Measurements from ENCODE around the gene DCHS1.

DCHS1 gene

GRCh38 chr11:6650104-6650503 is 5.5 kb downstream of the DCHS1 start:
- no peak for DNase-seq (ENCODE audit: low read depth, low spot score)

GRCh38 chr11:6648501-6648900 is 7.1 kb downstream of the DCHS1 start:
- no peak overlapping the region for H3K4me3 ChIP-seq (ENCODE audit: low read length)
- DNase-seq (ENCODE audit: low read depth, low spot score) = no peak

More at GRCh38 chr11:6650104-6650503, 5.5 kb downstream of the DCHS1 start:
- no peak overlapping the region for H3K4me3 ChIP-seq (ENCODE audit: low read length)

GRCh38 chr11:6647836-6648235 is 7.8 kb downstream of the DCHS1 start:
- no peak for DNase-seq (ENCODE audit: low read depth, low spot score)
- no peak overlapping the region for H3K4me3 ChIP-seq (ENCODE audit: low read length)

GRCh38 chr11:6646918-6647679 is 8.5 kb downstream of the DCHS1 start:
- peak; percentile 36 for DNase-seq (ENCODE audit: low read depth, low spot score)
- no peak overlapping the region for H3K4me3 ChIP-seq (ENCODE audit: low read length)

GRCh38 chr11:6646576-6646917 is 9.1 kb downstream of the DCHS1 start:
- DNase-seq (ENCODE audit: low read depth, low spot score) = no peak
- no peak overlapping the region for H3K4me3 ChIP-seq (ENCODE audit: low read length)

GRCh38 chr11:6646071-6646470 is 9.5 kb downstream of the DCHS1 start:
- no peak overlapping the region for H3K4me3 ChIP-seq (ENCODE audit: low read length)
- DNase-seq (ENCODE audit: low read depth, low spot score) = no peak

- H3K4me3 ChIP-seq (ENCODE audit: low read length) = no peak overlapping the region
- no peak for DNase-seq (ENCODE audit: low read depth, low spot score)
These were observed 12.7 kb downstream of the DCHS1 start for GRCh38 chr11:6642957-6643356.

- no peak overlapping the region for H3K4me3 ChIP-seq (ENCODE audit: low read length)
- no peak for DNase-seq (ENCODE audit: low read depth, low spot score)
These were observed 14.5 kb downstream of the DCHS1 start for GRCh38 chr11:6640985-6641701.

- no peak for DNase-seq (ENCODE audit: low read depth, low spot score)
- no peak overlapping the region for H3K4me3 ChIP-seq (ENCODE audit: low read length)
These were observed 15.3 kb downstream of the DCHS1 start for GRCh38 chr11:6640036-6640984.

GRCh38 chr11:6638429-6638828 is 17.2 kb downstream of the DCHS1 start:
- no peak for DNase-seq (ENCODE audit: low read depth, low spot score)
- H3K4me3 ChIP-seq (ENCODE audit: low read length) = no peak overlapping the region

GRCh38 chr11:6637871-6638270 is 17.7 kb downstream of the DCHS1 start:
- no peak for DNase-seq (ENCODE audit: low read depth, low spot score)

GRCh38 chr11:6636480-6636879 is 19.1 kb downstream of the DCHS1 start:
- no peak for DNase-seq (ENCODE audit: low read depth, low spot score)
- H3K4me3 ChIP-seq (ENCODE audit: low read length) = no peak overlapping the region

More at GRCh38 chr11:6637871-6638270, 17.7 kb downstream of the DCHS1 start:
- H3K4me3 ChIP-seq (ENCODE audit: low read length) = no peak overlapping the region

- no peak for DNase-seq (ENCODE audit: low read depth, low spot score)
- no peak overlapping the region for H3K4me3 ChIP-seq (ENCODE audit: low read length)
These were observed 20.3 kb downstream of the DCHS1 start for GRCh38 chr11:6635082-6635932.

GRCh38 chr11:6634534-6634933 is 21.1 kb downstream of the DCHS1 start:
- DNase-seq (ENCODE audit: low read depth, low spot score) = no peak
- H3K4me3 ChIP-seq (ENCODE audit: low read length) = no peak overlapping the region

- no peak overlapping the region for H3K4me3 ChIP-seq (ENCODE audit: low read length)
- DNase-seq (ENCODE audit: low read depth, low spot score) = no peak
These were observed 21.9 kb downstream of the DCHS1 start for GRCh38 chr11:6633422-6634408.

GRCh38 chr11:6632116-6633073 is 23.2 kb downstream of the DCHS1 start:
- DNase-seq (ENCODE audit: low read depth, low spot score) = no peak
- H3K4me3 ChIP-seq (ENCODE audit: low read length) = no peak overlapping the region

Measured in Jurkat, Clone E6-1 (cell line).